Panc1 (cell line): Measurements from ENCODE around the gene DCUN1D2.

Experiments used
- CTCF ChIP-seq: fragments of 450-650 bp; IDR thresholded peaks from 2 replicates; pipeline ENCODE4 v1.5.1; 2017; ENCODE audit warnings: mild to moderate bottlenecking
- POLR2AphosphoS5 ChIP-seq: IDR thresholded peaks from 2 replicates; pipeline ENCODE4 v1.6.1; 2012; ENCODE audit warnings: mild to moderate bottlenecking, low read depth, low read length, moderate library complexity
- SIN3A ChIP-seq: IDR thresholded peaks from 2 replicates; pipeline ENCODE4 v1.6.1; 2012; ENCODE audit warnings: low read depth, mild to moderate bottlenecking, low read length, moderate library complexity, borderline replicate concordance; ENCODE audit not compliant: insufficient read depth
- TF ChIP-seq, protein P1 (sequence below), 2 experiments: IDR thresholded peaks; 2 replicates each; pipeline ENCODE4 v1.6.1; 2011 to 2012; ENCODE audit warnings: low read depth in 2 of 2, control low read depth in 1 of 2, low read length in 1 of 2, mild to moderate bottlenecking in 1 of 2, moderate library complexity in 1 of 2; ENCODE audit not compliant: insufficient read depth in 1 of 2

- TF ChIP-seq CTCF (no peak), POLR2AphosphoS5 (no peak), SIN3A (no peak)
- TF ChIP-seq, protein P1, sequence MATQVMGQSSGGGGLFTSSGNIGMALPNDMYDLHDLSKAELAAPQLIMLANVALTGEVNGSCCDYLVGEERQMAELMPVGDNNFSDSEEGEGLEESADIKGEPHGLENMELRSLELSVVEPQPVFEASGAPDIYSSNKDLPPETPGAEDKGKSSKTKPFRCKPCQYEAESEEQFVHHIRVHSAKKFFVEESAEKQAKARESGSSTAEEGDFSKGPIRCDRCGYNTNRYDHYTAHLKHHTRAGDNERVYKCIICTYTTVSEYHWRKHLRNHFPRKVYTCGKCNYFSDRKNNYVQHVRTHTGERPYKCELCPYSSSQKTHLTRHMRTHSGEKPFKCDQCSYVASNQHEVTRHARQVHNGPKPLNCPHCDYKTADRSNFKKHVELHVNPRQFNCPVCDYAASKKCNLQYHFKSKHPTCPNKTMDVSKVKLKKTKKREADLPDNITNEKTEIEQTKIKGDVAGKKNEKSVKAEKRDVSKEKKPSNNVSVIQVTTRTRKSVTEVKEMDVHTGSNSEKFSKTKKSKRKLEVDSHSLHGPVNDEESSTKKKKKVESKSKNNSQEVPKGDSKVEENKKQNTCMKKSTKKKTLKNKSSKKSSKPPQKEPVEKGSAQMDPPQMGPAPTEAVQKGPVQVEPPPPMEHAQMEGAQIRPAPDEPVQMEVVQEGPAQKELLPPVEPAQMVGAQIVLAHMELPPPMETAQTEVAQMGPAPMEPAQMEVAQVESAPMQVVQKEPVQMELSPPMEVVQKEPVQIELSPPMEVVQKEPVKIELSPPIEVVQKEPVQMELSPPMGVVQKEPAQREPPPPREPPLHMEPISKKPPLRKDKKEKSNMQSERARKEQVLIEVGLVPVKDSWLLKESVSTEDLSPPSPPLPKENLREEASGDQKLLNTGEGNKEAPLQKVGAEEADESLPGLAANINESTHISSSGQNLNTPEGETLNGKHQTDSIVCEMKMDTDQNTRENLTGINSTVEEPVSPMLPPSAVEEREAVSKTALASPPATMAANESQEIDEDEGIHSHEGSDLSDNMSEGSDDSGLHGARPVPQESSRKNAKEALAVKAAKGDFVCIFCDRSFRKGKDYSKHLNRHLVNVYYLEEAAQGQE (IDR thresholded peaks at IDR 0.05; ENCODE audit: insufficient read depth in 1 of 2, low read depth in 2 of 2, low read length in 1 of 2): no peak
These were observed 36.9 kb upstream of the DCUN1D2 start for GRCh38 chr13:113527272-113527958.
